ENCODE results near the gene ZNF775.

DNA sequence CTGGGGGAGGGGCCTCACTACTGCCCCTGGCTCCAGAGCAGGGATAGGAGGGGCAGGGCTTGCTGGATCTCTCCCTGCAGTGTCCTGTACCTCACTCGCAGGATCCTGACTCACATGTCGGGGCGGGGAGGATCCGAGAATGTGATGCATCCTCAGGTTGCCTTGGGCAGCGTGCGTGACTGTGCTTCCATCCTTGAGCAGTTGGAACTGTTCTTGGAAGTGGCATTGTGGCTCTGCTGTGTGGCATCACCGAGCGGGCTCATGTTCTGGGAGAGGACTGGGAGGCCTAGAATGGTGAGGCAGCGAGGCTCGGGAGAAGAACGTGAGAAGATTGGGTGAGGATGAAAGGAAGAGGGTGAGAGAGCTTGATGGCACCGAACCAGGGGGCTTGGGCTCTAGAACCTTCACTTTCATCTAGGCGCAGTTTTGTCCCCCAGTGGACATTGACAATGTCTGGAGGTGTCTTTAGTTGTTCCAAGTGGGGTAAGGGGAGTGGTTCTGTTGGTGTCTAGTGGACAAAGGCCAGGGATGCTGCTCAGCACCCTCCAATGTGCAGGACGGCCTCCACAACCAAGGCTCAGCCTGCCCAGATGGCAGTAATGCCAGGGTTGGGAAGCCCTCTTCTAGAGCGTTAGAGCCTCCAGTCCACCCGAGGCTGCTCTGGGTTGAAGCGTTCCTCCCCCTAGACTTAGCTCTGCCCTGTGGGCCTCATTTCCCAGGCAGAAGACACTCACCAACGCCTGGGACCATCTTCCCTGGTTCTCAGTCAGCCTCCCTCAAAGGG lies 46.1 kb upstream of the ZNF775 start:
- 0 out of 2 replicates have a peak, but pooled peaks have one; percentile 29 for TF ChIP-seq POLR2A (IDR thresholded peaks at IDR 0.05; ENCODE audit: low read depth, low read length)
- TF ChIP-seq POLR2AphosphoS5 (IDR thresholded peaks at IDR 0.05; ENCODE audit: low read depth, low read length): 0 out of 2 replicates have a peak, but pooled peaks have one; percentile 18
- no peak for TF ChIP-seq TAF1 (IDR thresholded peaks at IDR 0.05; ENCODE audit: borderline replicate concordance, low read depth, low read length)

All from GM12892 (cell line).